GM12878 (cell line): ENCODE data around the gene PDZRN4. TPM values are rescaled to one million over a fixed set of nuclear protein-coding genes. Genes with fewer than 3 reads are reported as not detected.
"Not testable (repeated sequence)": the region's sequence is repeated elsewhere in the genome, so short reads cannot be mapped to it uniquely, and the experiment has no call there.

Experiments
- ATAC-seq: fragments of 200-7000 bp; cut with Tn5 transposase; 3 replicates; pipeline ENCODE4 v1.9.1; 2020; ENCODE audit warnings: mild to moderate bottlenecking, moderate library complexity
- BruUV-seq: library from RNA; stranded (reverse); fragments of 400-500 nt; replicated peaks from 2 replicates; lab custom pipeline; 2021; lab: Mats Ljungman, UMichigan
- CTCF ChIA-PET: fragments of 300-600 bp; sonication (Branson Sonifier 250); formaldehyde crosslinking; extraction: SDS; loops from one replicate; lab custom pipeline; 2021; ENCODE audit warnings: inconsistent platforms; lab: Yijun Ruan, JAX
- POLR2A ChIA-PET: fragments of 350-600 bp; formaldehyde crosslinking; extraction: SDS; loops from one replicate; lab custom pipeline; 2021; ENCODE audit warnings: inconsistent platforms; lab: Charles Lee
- RAD21 ChIA-PET: fragments of 300-600 bp; sonication (Branson Sonifier 250); formaldehyde crosslinking; loops from one replicate; lab custom pipeline; 2023; ENCODE audit warnings: antibody characterized with exemption; ENCODE audit not compliant: unreplicated experiment; lab: Charles Lee
- SMC1A ChIA-PET: fragments of 300-600 bp; sonication (Branson Sonifier 250); formaldehyde crosslinking; loops from one replicate; lab custom pipeline; 2023; ENCODE audit not compliant: unreplicated experiment, uncharacterized antibody; lab: Charles Lee
- DNase-seq: peaks from one replicate; pipeline ENCODE4 v3.0.0-alpha.2; 2011; ENCODE audit warnings: low read depth, low spot score
- FAIRE-seq: peaks from 3 replicates; lab custom pipeline; 2011; peaks lifted over from hg19 to GRCh38; lab: Jason Lieb, UNC
- H2AFZ ChIP-seq: 2 replicates; pipeline ENCODE4 v1.6.0; 2011; ENCODE audit warnings: low read depth, low read length, control low read depth; ENCODE audit not compliant: control insufficient read depth
- H3K27ac ChIP-seq: 2 replicates; pipeline ENCODE4 v1.5.1; 2011; ENCODE audit warnings: control low read depth; ENCODE audit not compliant: control insufficient read depth, insufficient read depth
- H3K27me3 ChIP-seq, 2 experiments: replicated peaks in 1 of 2; 2 replicates each; pipeline versions ENCODE4 v1.6.0 to v1.6.1; 2011; ENCODE audit warnings: low read length in 1 of 2; ENCODE audit not compliant: control insufficient read depth in 2 of 2, insufficient read depth in 2 of 2
- H3K36me3 ChIP-seq, 2 experiments: 2 replicates each; pipeline ENCODE4 v1.5.1; 2011; ENCODE audit warnings: low read length in 1 of 2; ENCODE audit not compliant: control insufficient read depth in 2 of 2, insufficient read depth in 2 of 2
- H3K4me1 ChIP-seq: 2 replicates; pipeline ENCODE4 v1.6.1; 2011; ENCODE audit warnings: mild to moderate bottlenecking, low read length, moderate library complexity, mixed read lengths; ENCODE audit not compliant: control insufficient read depth, insufficient read depth
- H3K4me2 ChIP-seq: 2 replicates; pipeline ENCODE4 v1.6.0; 2011; ENCODE audit warnings: control low read depth; ENCODE audit not compliant: control insufficient read depth, insufficient read depth
- H3K4me3 ChIP-seq: fragments of 200-600 bp; sonication (generic); 2 replicates; pipeline ENCODE4 v1.5.1; 2016
- H3K79me2 ChIP-seq: 2 replicates; pipeline ENCODE4 v1.6.0; 2011; ENCODE audit warnings: low read length; ENCODE audit not compliant: control insufficient read depth, insufficient read depth
- H3K9ac ChIP-seq: 2 replicates; pipeline ENCODE4 v1.8.0; 2011; ENCODE audit warnings: low read length, control low read depth, mixed read lengths; ENCODE audit not compliant: control insufficient read depth, insufficient read depth
- H3K9me3 ChIP-seq: replicated peaks from 3 replicates; pipeline ENCODE4 v1.5.1; 2011; ENCODE audit warnings: mild to moderate bottlenecking, low read length; ENCODE audit not compliant: control insufficient read depth, insufficient read depth
- H4K20me1 ChIP-seq: 2 replicates; pipeline ENCODE4 v1.6.0; 2011; ENCODE audit not compliant: control insufficient read depth, insufficient read depth
- BHLHE40 ChIP-seq, 2 experiments: fragments of 450-650 bp in 1 of 2; IDR thresholded peaks; 2 replicates each; pipeline ENCODE4 v1.6.1; 2011 to 2017; ENCODE audit warnings: low read depth in 2 of 2, borderline replicate concordance in 1 of 2, improper control_type of control experiment in 1 of 2, low read length in 1 of 2, mild to moderate bottlenecking in 1 of 2
- EZH2 ChIP-seq: IDR thresholded peaks from 2 replicates; pipeline ENCODE4 v1.6.1; 2012; ENCODE audit warnings: low read depth, mild to moderate bottlenecking, control low read depth, inconsistent platforms, low read length, borderline replicate concordance; ENCODE audit not compliant: control insufficient read depth
- GABPA ChIP-seq: IDR thresholded peaks from 2 replicates; pipeline ENCODE4 v1.6.1; 2014; ENCODE audit warnings: antibody characterized with exemption, low read depth, mild to moderate bottlenecking, inconsistent platforms
- KDM1A ChIP-seq: fragments of 200-600 bp; sonication (generic); IDR thresholded peaks from 2 replicates; pipeline ENCODE4 v1.6.1; 2016; ENCODE audit warnings: borderline replicate concordance
- KLF5 ChIP-seq: fragments of 450-650 bp; IDR thresholded peaks from 2 replicates; pipeline ENCODE4 v1.6.1; 2014; ENCODE audit warnings: mild to moderate bottlenecking; ENCODE audit not compliant: partially characterized antibody
- MTA3 ChIP-seq: IDR thresholded peaks from 2 replicates; pipeline ENCODE4 v1.6.1; 2012; ENCODE audit warnings: low read length, inconsistent platforms, borderline replicate concordance
- NRF1 ChIP-seq: conservative IDR thresholded peaks from 2 replicates; pipeline ENCODE4 v1.6.1; 2011; ENCODE audit warnings: mild to moderate bottlenecking, low read depth, low read length, improper control_type of control experiment
- RFX5 ChIP-seq: IDR thresholded peaks from 2 replicates; pipeline ENCODE4 v1.6.1; 2011; ENCODE audit warnings: low read depth, low read length, improper control_type of control experiment
- SIX5 ChIP-seq: IDR thresholded peaks from 2 replicates; pipeline ENCODE4 v1.6.1; 2011; ENCODE audit warnings: mild to moderate bottlenecking, low read depth, low read length, moderate library complexity; ENCODE audit not compliant: severe bottlenecking
- WRNIP1 ChIP-seq: IDR thresholded peaks from 2 replicates; pipeline ENCODE4 v1.6.1; 2011; ENCODE audit warnings: low read depth, low read length, improper control_type of control experiment, borderline replicate concordance
- WGBS: methylation state at CpG from one replicate; pipeline ENCODE4 v1.1.6; 2016; ENCODE audit warnings: low lambda C conversion rate; ENCODE audit not compliant: insufficient replicate concordance, insufficient coverage; ENCODE audit errors: missing lambda C conversion rate; 5-methylcytosine and 5-hydroxymethylcytosine counted together
- in situ Hi-C: fragments of 300-500 bp; cut with MboI; formaldehyde crosslinking; loops from 9 replicates; pipeline ENCODE4 v1.14.3; 2018; ENCODE audit warnings: mixed read lengths
- intact Hi-C: fragments of 100-400 bp; cut with micrococcal nuclease; formaldehyde crosslinking; loops from one replicate; pipeline ENCODE4 v1.14.2; 2022; ENCODE audit not compliant: unreplicated experiment
- polyA plus RNA-seq, 11 experiments: library from polyadenylated mRNA; depleted of rRNA in 4 of 11; unstranded in 6 of 11; stranded (reverse) in 5 of 11; fragments of >200 nt; fragmentation: Nextera tagmentation in 4 of 11; fragmentation: Illumina TruSeq in 1 of 11; extraction: Ambion mirVana in 4 of 11; extraction: Trizol in 1 of 11; gene quantifications; 1 replicate in 1 of 11; 2 replicates in 10 of 11; pipeline versions ENCODE4 v1.2.1 to v1.2.3, GENCODE V29; 2011 to 2016; ENCODE audit warnings: inconsistent platforms in 2 of 11, missing spikeins in 2 of 11, low read depth in 1 of 11
- total RNA-seq, 4 experiments: library from RNA; depleted of rRNA in 3 of 4; stranded (reverse); fragments of >200 nt in 3 of 4; fragmentation: Illumina TruSeq in 1 of 4; extraction: Trizol in 1 of 4; gene quantifications; 2 replicates each; pipeline versions ENCODE4 v1.2.1 to v1.2.3, GENCODE V29; 2013 to 2021
- TF ChIP-seq, protein P1 (sequence below): fragments of 150-350 bp; IDR thresholded peaks from 2 replicates; pipeline ENCODE4 v1.6.1; 2014; ENCODE audit warnings: mild to moderate bottlenecking, low read depth, low read length
- TF ChIP-seq, protein P2 (sequence below): fragments of 450-650 bp; IDR thresholded peaks from 2 replicates; pipeline ENCODE4 v1.6.1; 2017; ENCODE audit warnings: mild to moderate bottlenecking, moderate library complexity

Gene PDZRN4
- total and polyA plus RNA-seq, 10 of the 15 experiments (the other 5 are each of a cell fraction or from before 2014, with no cell fraction given) = 0.03 TPM; not detected in 9

DNA sequence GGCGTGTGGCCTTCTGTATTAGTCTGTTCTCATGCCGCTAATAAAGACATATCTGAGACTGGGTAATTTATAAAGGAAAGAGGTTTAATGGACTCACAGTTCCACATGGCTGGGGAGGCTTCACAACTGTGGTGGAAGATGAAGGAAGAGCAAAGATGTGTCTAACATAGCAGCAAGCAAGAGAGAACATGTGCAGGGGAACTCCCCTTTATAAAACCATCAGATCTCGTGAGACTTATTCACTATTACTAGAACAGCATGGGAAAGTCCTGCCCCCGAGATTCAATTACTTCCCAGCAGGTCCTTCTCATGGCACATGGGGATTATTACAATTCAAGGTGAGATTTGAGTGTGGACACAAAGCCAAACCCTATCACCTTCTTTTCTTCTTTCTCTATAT, 124.3 kb downstream of the PDZRN4 start:
- H3K27ac ChIP-seq, POLR2A ChIA-PET, H3K27me3 ChIP-seq, H3K9me3 ChIP-seq, BruUV-seq, H3K9ac ChIP-seq, H4K20me1 ChIP-seq, H3K4me3 ChIP-seq, H3K4me2 ChIP-seq, FAIRE-seq, H2AFZ ChIP-seq, intact Hi-C loops, H3K36me3 ChIP-seq, in situ Hi-C loops, RAD21 ChIA-PET, DNase-seq, H3K4me1 ChIP-seq, H3K79me2 ChIP-seq: not testable (repeated sequence)
- CTCF ChIA-PET = interaction anchor here (1.1 kb wide), 1 partner anchor 34 kb away, joined by 3 read pairs; no protein-coding TSS in a partner anchor
- peak in 1 of 2 experiments; percentile 67; a peak in 2 of 4 replicates for TF ChIP-seq BHLHE40 (IDR thresholded peaks at IDR 0.05; ENCODE audit: borderline replicate concordance in 1 of 2, low read depth in 2 of 2, low read length in 1 of 2)
- ATAC-seq = peak; percentile 64
- SMC1A ChIA-PET = interaction anchor here (1.0 kb wide), 1 partner anchor 9 kb away, joined by 6 read pairs; no protein-coding TSS in a partner anchor
- 23% methylated on average over 4 of the region's 4 CpGs for WGBS

DNA sequence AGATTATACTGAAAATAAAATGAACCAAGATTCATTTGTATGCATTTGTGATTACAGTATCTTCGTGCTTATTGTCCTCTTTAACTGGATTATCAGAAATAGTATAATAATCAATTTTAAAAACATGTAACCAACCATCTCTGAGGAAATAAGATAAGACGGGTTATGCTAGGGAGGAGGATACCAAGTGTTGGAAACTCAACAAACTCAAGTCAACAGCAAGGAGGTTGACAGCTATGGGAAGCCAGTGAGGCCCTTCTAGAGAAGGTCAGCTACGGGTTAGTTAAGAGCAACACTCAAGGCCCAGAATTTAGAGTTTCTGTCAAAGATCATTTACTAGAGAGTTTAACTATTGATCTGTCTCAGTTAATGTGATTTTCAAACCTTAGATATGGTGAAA, 137.2 kb downstream of the PDZRN4 start:
- no TSS peak for BruUV-seq
- no peak overlapping the region for H3K4me3 ChIP-seq
- ChIA-PET RAD21 (no interaction called here), POLR2A (no interaction called here), CTCF (no interaction called here), SMC1A (no interaction called here)
- H2AFZ ChIP-seq = no peak overlapping the region
- H3K27me3 ChIP-seq = no peaks in the 10 kb centered on the region
- in situ Hi-C loops (no loop called here), intact Hi-C loops (no loop called here)
- H3K36me3 ChIP-seq = no peaks in the 10 kb centered on the region
- no peaks in the 10 kb centered on the region for H3K4me1 ChIP-seq
- no peak overlapping the region for H3K27ac ChIP-seq
- no peak overlapping the region for H3K9ac ChIP-seq
- no peaks in the 10 kb centered on the region for H3K9me3 ChIP-seq
- 0% methylated on average over 3 of the region's 3 CpGs for WGBS
- ATAC-seq = no peak
- H3K79me2 ChIP-seq = no peaks in the 10 kb centered on the region
- no peak overlapping the region for H3K4me2 ChIP-seq
- no peaks in the 10 kb centered on the region for H4K20me1 ChIP-seq
- no peak for FAIRE-seq
- no peak for DNase-seq
- TF ChIP-seq, protein P1, sequence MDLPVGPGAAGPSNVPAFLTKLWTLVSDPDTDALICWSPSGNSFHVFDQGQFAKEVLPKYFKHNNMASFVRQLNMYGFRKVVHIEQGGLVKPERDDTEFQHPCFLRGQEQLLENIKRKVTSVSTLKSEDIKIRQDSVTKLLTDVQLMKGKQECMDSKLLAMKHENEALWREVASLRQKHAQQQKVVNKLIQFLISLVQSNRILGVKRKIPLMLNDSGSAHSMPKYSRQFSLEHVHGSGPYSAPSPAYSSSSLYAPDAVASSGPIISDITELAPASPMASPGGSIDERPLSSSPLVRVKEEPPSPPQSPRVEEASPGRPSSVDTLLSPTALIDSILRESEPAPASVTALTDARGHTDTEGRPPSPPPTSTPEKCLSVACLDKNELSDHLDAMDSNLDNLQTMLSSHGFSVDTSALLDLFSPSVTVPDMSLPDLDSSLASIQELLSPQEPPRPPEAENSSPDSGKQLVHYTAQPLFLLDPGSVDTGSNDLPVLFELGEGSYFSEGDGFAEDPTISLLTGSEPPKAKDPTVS = no peak
- TF ChIP-seq, protein P2, sequence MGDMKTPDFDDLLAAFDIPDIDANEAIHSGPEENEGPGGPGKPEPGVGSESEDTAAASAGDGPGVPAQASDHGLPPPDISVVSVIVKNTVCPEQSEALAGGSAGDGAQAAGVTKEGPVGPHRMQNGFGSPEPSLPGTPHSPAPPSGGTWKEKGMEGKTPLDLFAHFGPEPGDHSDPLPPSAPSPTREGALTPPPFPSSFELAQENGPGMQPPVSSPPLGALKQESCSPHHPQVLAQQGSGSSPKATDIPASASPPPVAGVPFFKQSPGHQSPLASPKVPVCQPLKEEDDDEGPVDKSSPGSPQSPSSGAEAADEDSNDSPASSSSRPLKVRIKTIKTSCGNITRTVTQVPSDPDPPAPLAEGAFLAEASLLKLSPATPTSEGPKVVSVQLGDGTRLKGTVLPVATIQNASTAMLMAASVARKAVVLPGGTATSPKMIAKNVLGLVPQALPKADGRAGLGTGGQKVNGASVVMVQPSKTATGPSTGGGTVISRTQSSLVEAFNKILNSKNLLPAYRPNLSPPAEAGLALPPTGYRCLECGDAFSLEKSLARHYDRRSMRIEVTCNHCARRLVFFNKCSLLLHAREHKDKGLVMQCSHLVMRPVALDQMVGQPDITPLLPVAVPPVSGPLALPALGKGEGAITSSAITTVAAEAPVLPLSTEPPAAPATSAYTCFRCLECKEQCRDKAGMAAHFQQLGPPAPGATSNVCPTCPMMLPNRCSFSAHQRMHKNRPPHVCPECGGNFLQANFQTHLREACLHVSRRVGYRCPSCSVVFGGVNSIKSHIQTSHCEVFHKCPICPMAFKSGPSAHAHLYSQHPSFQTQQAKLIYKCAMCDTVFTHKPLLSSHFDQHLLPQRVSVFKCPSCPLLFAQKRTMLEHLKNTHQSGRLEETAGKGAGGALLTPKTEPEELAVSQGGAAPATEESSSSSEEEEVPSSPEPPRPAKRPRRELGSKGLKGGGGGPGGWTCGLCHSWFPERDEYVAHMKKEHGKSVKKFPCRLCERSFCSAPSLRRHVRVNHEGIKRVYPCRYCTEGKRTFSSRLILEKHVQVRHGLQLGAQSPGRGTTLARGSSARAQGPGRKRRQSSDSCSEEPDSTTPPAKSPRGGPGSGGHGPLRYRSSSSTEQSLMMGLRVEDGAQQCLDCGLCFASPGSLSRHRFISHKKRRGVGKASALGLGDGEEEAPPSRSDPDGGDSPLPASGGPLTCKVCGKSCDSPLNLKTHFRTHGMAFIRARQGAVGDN = no peak
- TF ChIP-seq SIX5 (no peak), WRNIP1 (no peak), GABPA (no peak), KDM1A (no peak), RFX5 (no peak), EZH2 (no peak), KLF5 (no peak), NRF1 (no peak), MTA3 (no peak)
